Gastroesophageal sphincter (tissue), 3 donors: ENCODE data around the gene ABHD10.

ENCODE experiments used
- CTCF ChIP-seq, 4 experiments: fragments of 200-600 bp in 2 of 4; fragments of 450-650 bp in 2 of 4; sonication (generic) in 1 of 4; IDR thresholded peaks; one replicate each; pipeline ENCODE4 v1.5.1; 2017 to 2019; ENCODE audit warnings: antibody characterized with exemption in 4 of 4, mild to moderate bottlenecking in 2 of 4, moderate library complexity in 2 of 4
- EP300 ChIP-seq: sonication (generic); formaldehyde crosslinking; IDR thresholded peaks from one replicate; pipeline ENCODE4 v1.6.1; 2017; ENCODE audit warnings: antibody characterized with exemption, mild to moderate bottlenecking
- POLR2AphosphoS5 ChIP-seq: sonication (generic); formaldehyde crosslinking; IDR thresholded peaks from one replicate; pipeline ENCODE4 v1.6.1; 2017; ENCODE audit warnings: antibody characterized with exemption

DNA sequence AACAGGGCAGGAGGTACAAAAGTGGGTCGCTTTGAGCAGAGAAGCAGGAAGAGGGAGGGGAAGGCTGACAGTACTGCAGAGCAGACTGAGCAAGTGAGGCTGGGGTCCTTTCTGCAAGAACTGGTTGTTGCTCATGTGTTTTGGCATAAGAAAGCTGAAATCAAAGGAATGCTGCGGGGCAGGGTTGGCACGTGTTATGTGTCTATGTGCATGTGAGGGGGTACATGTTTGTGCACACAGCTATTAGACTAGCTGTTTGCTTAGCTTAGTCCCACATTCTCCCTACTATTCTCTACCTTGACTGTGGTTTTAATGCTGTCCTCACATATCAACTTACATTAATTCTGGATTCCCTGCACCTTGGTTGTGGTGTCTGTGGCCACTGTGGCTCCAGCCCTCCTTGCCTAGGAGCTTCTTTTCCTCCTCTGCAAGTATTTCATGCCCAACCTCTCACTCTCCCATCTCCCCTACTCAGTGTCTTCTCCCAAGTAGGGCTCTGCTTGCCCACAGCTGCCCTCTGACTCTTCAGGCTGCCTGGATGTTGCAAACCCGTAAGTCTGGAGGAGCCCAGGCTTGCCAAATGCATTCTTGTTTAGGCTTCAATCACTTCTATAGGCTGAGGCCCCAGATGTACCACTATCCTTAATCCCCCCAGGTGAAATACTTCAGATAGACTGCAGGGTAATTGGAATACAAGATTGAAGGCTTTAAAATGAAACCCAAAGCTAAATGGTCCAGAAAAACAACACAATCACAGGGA lies 24.7 kb downstream of the ABHD10 start:
- TF ChIP-seq EP300 (no peak), CTCF (IDR thresholded peaks at IDR 0.05) (no peak), POLR2AphosphoS5 (no peak)
